HepG2 (cell line): ENCODE measurements around the gene CLASP1. TPM values are rescaled to one million over a fixed set of nuclear protein-coding genes. Genes with fewer than 3 reads are reported as not detected.

Experiments used
- ARID4A ChIP-seq: sonication (generic); formaldehyde crosslinking; IDR thresholded peaks from 2 replicates; pipeline ENCODE4 v1.5.0; 2020; ENCODE audit warnings: mild to moderate bottlenecking, missing genetic modification reagents, borderline replicate concordance
- BCL6 ChIP-seq: IDR thresholded peaks from 2 replicates; pipeline ENCODE4 v1.6.1; 2016; ENCODE audit warnings: missing genetic modification reagents, missing compliant biosample characterization
- BCLAF1 ChIP-seq: fragments of 450-650 bp; IDR thresholded peaks from 2 replicates; pipeline ENCODE4 v1.6.1; 2017; ENCODE audit warnings: mild to moderate bottlenecking
- DMAP1 ChIP-seq: IDR thresholded peaks from 2 replicates; pipeline ENCODE4 v1.6.1; 2016
- HMGXB3 ChIP-seq: sonication (generic); formaldehyde crosslinking; IDR thresholded peaks from 2 replicates; pipeline ENCODE4 v1.4.0; 2020; ENCODE audit warnings: missing genetic modification reagents, borderline replicate concordance
- NR3C1 ChIP-seq: sonication (generic); formaldehyde crosslinking; IDR thresholded peaks from 2 replicates; pipeline ENCODE4 v1.4.0; 2020; ENCODE audit warnings: missing genetic modification reagents
- NRL ChIP-seq: sonication (generic); formaldehyde crosslinking; IDR thresholded peaks from 2 replicates; pipeline ENCODE4 v1.5.0; 2020; ENCODE audit warnings: missing genetic modification reagents, mild to moderate bottlenecking, moderate library complexity, borderline replicate concordance
- RBM22 ChIP-seq: fragments of 200-400 bp; formaldehyde crosslinking; optimal IDR thresholded peaks from 2 replicates; pipeline ENCODE3; 2017; ENCODE audit warnings: mild to moderate bottlenecking, low read length, moderate library complexity
- SMAD1 ChIP-seq: sonication (generic); formaldehyde crosslinking; IDR thresholded peaks from 2 replicates; pipeline ENCODE4 v1.4.0; 2020; ENCODE audit warnings: missing genetic modification reagents, low read depth, mild to moderate bottlenecking, borderline replicate concordance
- ZNF572 ChIP-seq: sonication (generic); formaldehyde crosslinking; IDR thresholded peaks from 2 replicates; pipeline ENCODE4 v1.5.1; 2020; ENCODE audit warnings: mild to moderate bottlenecking, missing genetic modification reagents
- ZNF761 ChIP-seq: sonication (generic); formaldehyde crosslinking; conservative IDR thresholded peaks from 2 replicates; pipeline ENCODE4 v1.4.0; 2020; ENCODE audit warnings: mild to moderate bottlenecking, missing genetic modification reagents
- polyA plus RNA-seq, 8 experiments: library from polyadenylated mRNA; depleted of rRNA in 3 of 8; stranded (reverse) in 7 of 8; unstranded in 1 of 8; fragments of >200 nt; fragmentation: Illumina TruSeq in 4 of 8; extraction: Trizol in 4 of 8; gene quantifications; 2 replicates each; pipeline versions ENCODE4 v1.2.1 to v1.2.3, GENCODE V29; 2011 to 2016; ENCODE audit warnings: low read depth in 4 of 8, missing spikeins in 1 of 8, mixed read lengths in 1 of 8; ENCODE audit not compliant: insufficient read depth in 1 of 8
- total RNA-seq, 5 experiments: library from RNA; depleted of rRNA; stranded (reverse); fragments of >200 nt; fragmentation: Illumina TruSeq; extraction: Trizol; gene quantifications; 2 replicates each; pipeline ENCODE4 v1.2.3, GENCODE V29; 2016; ENCODE audit warnings: low read depth in 1 of 5
- TF ChIP-seq, protein P1 (sequence below): sonication (generic); formaldehyde crosslinking; IDR thresholded peaks from 2 replicates; pipeline ENCODE4 v1.4.0; 2020; ENCODE audit warnings: mild to moderate bottlenecking, missing genetic modification reagents, borderline replicate concordance
- TF ChIP-seq, protein P2 (sequence below): IDR thresholded peaks from 2 replicates; pipeline ENCODE4 v1.6.1; 2016; ENCODE audit warnings: missing compliant biosample characterization, missing genetic modification reagents, borderline replicate concordance

The CLASP1 gene
- total and polyA plus RNA-seq, 2 of the 13 experiments (the other 11 are each of a cell fraction or from before 2014, with no cell fraction given) = 11.7 to 47.9 TPM

DNA sequence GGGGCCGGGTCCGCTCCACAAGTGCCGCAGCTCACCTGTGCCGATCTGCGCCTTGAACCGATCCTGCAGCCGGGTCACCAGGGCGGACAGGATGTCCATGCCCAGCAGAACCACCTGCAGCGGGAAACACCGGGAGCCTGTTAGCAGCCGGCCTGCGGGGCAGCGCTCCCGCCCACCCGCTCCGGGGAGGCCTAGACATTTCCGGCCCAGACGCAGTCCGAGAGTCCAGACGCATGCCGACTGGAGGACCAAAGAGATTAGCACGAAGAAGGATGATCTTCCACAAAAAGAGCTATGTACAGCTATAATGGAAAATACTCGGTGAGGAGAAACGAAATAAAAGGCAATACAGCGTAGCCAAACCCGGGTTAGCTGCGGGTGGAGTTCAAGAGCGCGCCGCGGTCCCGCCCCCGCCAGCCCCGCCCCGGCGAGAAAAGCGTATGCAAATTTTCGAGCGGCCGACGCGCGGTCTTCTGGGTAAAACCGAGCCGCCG, 119.0 kb downstream of the CLASP1 start (continued):
- TF ChIP-seq BCLAF1 (no peak), SMAD1 (CRISPR knock-in tag) (no peak), DMAP1 (CRISPR knock-in tag) (peak; percentile 57), NR3C1 (CRISPR knock-in tag) (no peak), HMGXB3 (CRISPR knock-in tag) (no peak), NRL (CRISPR knock-in tag) (peak; percentile 48; the same call in 1 of the 2 replicates), ZNF572 (CRISPR knock-in tag) (no peak), RBM22 (no peak), BCL6 (CRISPR knock-in tag) (peak; percentile 26; the same call in 1 of the 2 replicates), ZNF761 (CRISPR knock-in tag) (no peak), ARID4A (peak; percentile 91)
- TF ChIP-seq, protein P1, sequence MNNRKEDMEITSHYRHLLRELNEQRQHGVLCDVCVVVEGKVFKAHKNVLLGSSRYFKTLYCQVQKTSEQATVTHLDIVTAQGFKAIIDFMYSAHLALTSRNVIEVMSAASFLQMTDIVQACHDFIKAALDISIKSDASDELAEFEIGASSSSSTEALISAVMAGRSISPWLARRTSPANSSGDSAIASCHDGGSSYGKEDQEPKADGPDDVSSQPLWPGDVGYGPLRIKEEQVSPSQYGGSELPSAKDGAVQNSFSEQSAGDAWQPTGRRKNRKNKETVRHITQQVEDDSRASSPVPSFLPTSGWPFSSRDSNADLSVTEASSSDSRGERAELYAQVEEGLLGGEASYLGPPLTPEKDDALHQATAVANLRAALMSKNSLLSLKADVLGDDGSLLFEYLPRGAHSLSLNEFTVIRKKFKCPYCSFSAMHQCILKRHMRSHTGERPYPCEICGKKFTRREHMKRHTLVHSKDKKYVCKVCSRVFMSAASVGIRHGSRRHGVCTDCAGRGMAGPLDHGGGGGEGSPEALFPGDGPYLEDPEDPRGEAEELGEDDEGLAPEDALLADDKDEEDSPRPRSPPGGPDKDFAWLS (CRISPR knock-in tag) = no peak
- TF ChIP-seq, protein P2, sequence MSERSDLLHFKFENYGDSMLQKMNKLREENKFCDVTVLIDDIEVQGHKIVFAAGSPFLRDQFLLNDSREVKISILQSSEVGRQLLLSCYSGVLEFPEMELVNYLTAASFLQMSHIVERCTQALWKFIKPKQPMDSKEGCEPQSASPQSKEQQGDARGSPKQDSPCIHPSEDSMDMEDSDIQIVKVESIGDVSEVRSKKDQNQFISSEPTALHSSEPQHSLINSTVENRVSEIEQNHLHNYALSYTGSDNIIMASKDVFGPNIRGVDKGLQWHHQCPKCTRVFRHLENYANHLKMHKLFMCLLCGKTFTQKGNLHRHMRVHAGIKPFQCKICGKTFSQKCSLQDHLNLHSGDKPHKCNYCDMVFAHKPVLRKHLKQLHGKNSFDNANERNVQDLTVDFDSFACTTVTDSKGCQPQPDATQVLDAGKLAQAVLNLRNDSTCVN (CRISPR knock-in tag) = peak; percentile 41; the same call in 1 of the 2 replicates
